Activated CD4-positive, alpha-beta T cell treated with anti-CD3 and anti-CD28 coated beads, Interleukin-2, Interleukin-4, amounts not matched to agents 100 ng/mL and 50 ng/mL, durations not matched to agents 16 hours and 8 hours (primary cell): ENCODE data around the gene C11orf86.
"Not testable (repeated sequence)": the region's sequence is repeated elsewhere in the genome, so short reads cannot be mapped to it uniquely, and the experiment has no call there.

Source experiments
- DNase-seq: peaks from one replicate; pipeline ENCODE4 v3.0.0-alpha.2; 2020; ENCODE audit warnings: low spot score

C11orf86 gene

DNA sequence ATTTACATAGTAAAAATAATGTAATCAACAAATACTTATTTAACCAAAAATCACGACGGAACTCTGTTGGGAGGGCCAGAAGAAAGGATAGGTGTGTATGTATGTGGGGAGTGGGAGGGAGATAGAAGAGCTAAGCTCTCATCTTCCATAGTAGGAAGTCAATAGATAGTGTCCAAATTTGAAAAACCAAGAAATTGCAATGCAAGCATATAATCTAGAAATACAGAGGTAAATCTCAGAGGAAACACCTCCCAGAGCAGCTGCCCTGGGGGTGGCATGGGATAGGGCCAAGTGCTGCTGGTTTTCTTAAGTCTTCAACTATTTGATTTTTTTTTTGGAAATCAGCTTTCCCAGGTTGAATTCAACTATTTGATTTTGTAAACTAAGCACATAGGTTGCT, 16.9 kb downstream of the C11orf86 start:
- DNase-seq = no peak

DNA sequence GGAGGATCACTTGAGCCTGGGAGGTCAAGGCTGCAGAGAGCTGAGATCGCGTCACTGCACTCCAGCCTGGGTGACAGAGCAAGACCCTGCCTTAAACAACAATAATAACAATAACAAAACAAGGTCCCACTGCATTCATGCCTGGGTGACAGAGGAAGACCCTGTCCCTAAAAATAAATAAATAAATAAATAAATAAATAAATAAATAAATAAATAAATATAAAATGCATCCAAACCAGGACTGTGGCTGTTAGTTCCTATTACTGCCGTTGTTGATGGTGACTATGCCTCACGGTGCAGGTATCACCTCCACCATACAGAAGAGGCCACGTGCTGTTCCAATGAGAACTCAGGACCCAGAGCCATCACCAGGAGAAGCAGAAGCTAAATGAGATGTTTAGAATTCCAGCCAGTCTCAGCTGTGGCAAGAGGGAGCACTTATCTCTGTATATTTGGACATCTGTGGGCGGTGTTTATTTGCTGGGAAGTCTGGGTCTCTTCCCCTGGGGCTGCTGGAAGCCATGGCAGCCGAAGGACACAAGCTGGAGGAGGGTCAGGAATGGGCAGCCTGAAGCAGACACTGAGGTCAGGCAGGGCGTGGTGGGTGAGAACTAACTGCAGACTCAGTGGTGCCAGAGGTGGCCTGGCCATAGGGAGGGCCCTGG, 21.6 kb downstream of the C11orf86 start:
- no peak for DNase-seq

DNA sequence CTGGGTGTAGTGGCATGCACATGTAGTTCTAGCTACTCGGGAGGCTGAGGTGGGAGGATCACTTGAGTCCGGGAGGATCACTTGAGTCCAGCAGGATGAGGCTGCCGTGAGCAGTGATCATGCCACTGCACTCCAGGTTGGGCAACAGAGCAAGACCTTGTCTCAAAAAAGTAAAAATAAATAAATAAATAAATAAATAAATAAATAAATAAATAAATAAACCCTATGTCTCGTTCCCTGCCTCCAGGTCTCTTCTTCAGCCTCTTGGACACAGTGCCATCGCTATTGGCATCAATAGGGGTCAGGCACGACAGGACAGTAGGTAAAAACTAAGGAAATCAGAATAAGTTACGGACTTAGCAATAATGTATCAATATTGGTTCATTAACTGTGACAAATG, 24.5 kb downstream of the C11orf86 start:
- no peak for DNase-seq

DNA sequence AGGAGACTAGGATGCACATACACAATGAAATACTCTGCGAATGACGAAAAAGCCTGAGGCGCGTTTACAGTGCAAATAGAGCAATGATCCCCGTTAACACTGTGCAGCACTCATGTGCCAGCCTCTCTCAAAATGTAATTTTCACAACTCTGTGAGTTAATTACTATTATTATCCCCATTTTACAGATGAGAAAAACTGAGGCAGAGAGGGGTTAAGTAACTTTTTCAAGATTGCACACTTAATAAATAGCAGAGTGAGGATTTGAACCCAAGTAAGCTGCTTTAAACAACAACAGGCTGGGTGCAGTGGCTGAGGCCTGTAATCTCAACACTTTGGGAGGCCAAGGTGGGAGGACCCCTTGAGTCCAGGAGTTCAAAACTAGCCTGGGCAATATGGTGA, 26.2 kb downstream of the C11orf86 start:
- DNase-seq = no peak

- no peak for DNase-seq
Measured at GRCh38 chr11:67002297-67002913, 27.3 kb downstream of the C11orf86 start.

DNA sequence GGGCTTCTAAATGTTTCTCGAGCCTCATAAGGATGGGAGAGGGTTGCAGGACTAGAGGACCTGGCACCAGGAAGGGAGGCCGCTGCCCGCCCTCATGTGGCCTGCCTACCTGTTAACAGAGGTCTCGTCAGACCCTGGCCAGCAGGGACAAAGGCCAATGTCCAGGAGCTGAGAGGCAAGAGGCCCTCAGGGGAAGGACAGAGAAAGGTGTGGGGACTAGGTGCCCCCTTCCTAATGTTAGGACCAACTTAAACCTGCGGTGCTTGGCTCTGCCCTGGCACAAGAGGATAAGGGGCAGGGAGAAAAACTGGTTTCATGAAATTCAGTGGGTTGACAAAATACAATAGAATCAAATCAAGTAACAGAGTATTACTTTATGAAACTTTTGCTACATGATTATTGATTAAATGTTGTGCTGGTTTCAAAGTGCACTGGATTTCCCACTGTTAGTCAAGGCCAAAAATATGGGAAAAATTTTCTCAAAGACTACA, 27.9 kb downstream of the C11orf86 start:
- no peak for DNase-seq

- DNase-seq = not testable (repeated sequence)
Measured at GRCh38 chr11:67005200-67005599, 30.1 kb downstream of the C11orf86 start.

GRCh38 chr11:67006029-67006884, 31.2 kb downstream of the C11orf86 start:
- DNase-seq = peak; percentile 21

DNA sequence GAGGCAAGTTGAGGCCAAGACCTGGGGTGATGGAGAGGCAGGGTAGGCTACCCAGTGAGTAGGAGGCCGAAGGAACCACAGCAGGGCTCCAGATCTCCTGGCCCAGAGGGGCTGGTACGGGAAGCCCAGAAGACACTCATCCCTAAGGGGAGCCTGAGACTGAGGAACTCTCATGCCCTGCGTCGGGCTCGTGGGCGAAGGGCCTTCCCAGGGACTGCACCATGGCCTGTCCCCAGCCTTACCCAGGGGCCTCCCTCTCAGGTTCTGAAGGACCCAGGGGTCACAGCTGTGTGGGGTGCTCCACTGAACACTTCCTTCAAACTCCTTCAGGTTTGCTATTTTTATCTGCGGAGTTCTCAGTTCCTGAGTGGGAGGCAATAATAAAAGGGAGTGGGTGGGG, 32.0 kb downstream of the C11orf86 start:
- DNase-seq = no peak

DNA sequence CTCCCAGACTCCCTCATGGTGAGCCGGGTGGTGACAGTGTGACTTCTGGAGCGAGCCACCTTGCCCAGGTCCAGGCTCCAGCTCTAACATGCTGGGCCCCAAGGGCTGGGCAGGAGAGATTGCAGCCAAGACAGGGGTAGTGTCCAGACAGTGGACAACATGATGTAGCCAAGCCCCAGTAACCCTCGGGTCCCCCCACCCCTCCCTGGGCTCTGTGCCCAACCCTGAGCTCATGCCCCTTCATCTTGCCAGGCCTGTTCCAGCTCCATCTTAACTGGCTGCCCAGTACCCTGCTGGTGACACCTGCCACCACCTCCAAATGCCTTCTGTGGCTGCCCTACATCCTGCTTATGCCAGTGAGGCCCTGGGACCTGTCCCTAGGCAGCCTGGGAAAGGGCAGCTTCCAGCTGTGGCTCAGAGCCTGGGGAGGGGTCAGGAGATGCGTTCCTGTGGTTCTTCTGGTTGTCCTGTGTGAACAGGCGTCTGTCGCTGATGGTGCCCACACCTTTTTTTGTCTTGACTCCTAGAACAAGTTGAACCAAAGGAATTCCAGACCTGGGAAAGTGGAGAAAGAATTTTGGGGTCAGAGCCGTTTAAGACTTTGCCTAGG, 35.3 kb downstream of the C11orf86 start:
- DNase-seq = no peak

- no peak for DNase-seq
Measured at GRCh38 chr11:67013511-67014045, 38.5 kb downstream of the C11orf86 start.

DNA sequence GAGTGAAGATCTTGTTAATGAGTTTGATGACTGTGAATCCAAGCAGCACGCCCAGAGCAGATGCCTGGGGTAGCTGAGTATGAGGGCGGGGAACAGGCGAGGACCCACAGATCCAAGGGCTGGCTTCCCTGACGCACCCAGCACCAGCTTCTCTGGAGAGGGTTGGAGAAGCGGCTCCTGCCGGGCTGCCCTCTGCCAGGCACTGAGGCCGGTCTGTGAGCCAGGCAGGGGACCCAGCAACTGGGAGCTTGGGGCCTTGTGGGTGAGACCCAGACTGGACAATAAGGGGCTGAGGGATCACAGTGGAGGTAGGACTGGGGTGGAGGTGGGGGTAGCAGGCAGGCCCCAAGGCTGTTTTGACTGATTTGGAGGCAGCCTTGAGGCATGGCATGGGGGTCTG, 39.2 kb downstream of the C11orf86 start:
- DNase-seq = no peak

GRCh38 chr11:67015048-67015447, 39.9 kb downstream of the C11orf86 start:
- no peak for DNase-seq

GRCh38 chr11:67016550-67016949, 41.4 kb downstream of the C11orf86 start:
- DNase-seq = no peak

DNA sequence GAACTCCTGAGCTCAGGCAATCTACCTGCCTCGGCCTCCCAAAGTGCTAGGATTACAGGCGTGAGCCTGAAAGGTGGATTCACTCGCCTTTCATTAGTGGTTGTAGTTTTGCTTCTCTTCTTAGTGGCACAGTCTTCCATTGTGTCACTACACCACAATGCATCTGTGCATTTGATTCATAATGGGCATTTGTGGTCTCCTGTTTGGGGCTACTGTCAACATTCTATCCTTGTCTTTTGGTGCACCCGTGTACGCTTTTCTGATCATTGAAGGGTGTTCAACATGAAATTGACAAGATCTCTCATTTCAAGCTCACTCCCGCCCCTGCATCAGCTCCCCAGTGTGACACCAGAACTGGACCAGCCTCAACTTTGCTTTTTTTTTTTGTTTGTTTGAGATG, 45.8 kb downstream of the C11orf86 start:
- DNase-seq = peak; percentile 43

DNA sequence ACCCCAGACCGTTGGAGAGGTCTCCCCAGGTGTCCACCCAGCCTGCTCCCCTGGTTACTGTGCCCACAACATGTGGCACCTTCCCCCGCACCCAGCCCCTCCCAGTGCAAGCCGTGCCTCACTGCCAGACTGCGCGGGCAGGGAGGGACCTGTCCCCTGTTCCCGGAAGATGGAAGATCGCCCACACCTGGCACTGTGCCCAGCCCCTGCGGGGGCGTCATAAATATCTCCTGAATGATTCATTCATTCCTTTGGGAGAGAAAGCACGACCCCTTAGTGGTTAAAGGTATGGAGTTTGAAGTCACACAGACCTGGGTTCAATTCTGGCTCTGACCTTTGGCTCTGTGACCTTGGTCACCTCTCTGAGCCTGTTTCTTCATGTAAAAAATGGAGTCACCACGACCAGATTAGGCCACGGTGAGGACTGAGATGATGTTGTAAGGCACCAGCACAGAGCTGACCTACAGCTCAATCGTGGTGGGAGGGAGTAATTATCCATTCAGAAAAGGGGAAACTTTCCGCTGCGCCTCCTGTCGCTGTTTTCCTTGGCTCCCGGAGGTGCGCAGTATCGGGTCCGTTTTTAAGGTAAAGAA, 47.3 kb downstream of the C11orf86 start:
- no peak for DNase-seq

GRCh38 chr11:67022961-67023956, 48.2 kb downstream of the C11orf86 start, which contains the start of gene SYT12:
SYT12 (plus strand) TSS chr11:67023134; CDS start chr11:67030145, 7,011 bp downstream.
- DNase-seq = no peak

DNA sequence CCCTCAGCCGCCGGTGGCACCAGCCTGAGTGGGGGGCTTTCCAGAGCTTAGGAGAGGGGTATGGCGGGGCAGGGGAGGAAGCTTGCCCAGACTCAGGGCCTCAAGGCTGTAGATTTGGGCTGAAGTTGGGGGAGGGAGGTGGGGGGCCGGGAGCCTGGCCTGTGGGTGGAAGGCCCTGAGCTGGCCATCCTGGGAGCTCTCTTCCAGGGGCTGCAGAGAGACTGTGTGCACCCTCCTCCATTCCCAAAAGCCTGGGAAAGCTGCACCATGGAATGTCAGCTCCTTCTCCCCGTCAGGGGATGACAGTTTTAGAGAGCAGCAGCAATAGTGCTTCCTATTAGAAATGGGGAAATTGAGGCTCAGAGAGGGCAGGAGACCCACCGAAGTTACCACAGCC, 48.9 kb downstream of the C11orf86 start:
- DNase-seq = no peak

DNA sequence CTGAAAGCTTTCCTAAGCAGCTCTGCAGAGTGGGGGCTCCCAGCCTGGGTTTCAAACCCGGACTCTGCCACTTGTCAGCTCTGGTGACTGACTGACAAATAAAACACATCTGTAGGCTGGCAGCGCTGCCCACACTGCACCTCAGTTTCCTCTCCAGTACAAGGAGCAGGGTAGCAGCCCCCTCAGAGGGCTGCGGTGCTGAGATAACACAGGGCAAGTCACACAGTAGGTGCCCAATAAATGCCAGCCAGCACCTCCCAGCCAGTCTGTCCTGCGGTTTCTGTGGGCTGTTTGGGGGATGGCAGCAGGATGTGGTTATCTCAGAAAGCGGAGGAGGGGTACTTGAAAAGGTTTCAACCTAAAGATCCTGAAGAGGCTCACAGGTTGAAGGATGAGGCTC, 49.3 kb downstream of the C11orf86 start:
- DNase-seq = peak; percentile 55

DNA sequence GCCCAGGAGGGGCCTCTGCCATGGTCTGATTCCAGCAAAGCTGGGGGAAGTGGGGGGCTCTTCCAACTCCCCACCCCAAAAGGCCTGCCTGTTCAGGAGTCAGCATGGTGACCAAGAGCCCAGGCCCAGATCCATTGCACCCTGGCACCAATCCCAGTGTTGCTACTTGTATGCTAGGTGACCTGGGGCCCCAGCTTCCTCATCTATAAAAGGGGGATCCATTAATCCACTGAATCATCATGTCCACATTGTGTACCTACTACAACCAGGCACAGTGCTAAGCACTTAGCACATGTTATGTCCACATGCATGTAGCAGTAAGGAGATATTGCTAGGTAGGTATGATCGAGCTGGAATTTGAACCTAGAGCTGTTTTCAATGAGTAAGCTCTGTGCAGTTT, 49.9 kb downstream of the C11orf86 start:
- no peak for DNase-seq
